Measurements from ENCODE around the gene MFAP4.

The MFAP4 gene

GRCh38 chr17:19364699-19365498, 22.1 kb downstream of the MFAP4 start:
- Histone ChIP-seq H3K4me3 (no peak overlapping the region), H3K27ac (no peak overlapping the region)
- DNase-seq (ENCODE audit: low spot score) = no peak
- no peak for TF ChIP-seq CTCF (IDR thresholded peaks at IDR 0.05)

DNA sequence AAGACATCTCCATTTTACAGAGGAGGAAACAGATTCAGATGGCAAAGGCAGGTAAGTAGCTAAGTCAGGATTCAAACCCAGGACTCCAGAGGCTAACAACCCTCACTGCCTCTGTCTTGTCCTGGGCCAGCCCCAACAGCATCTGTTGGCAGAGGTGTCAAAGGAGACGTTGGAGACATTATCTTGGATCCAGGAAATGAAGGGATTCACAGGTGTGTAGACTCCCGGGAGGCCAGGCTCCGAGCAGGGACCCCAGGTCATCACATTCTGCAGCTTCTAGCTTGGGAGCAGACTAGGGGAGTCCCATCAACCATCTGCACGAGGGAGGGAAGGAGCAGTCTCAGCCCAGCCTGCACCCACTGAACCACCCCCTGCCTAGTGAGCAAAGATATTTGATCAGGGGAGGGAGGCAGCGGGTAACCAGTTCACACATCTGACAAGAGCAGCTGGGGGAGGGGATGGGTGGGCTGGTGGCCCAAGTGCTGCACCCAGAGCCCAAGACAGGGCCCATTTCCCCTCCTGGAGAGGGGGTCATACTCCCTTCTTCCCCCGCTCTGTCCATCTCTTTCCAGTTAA, 23.4 kb downstream of the MFAP4 start:
- H3K27ac ChIP-seq = peak overlapping the region in 1 of 2 donors; percentile 94
- TF ChIP-seq CTCF (IDR thresholded peaks at IDR 0.05) = no peak
- H3K4me3 ChIP-seq = no peak overlapping the region
- DNase-seq (ENCODE audit: low spot score) = no peak

- H3K27ac ChIP-seq = peak overlapping the region; percentile 92 to 94
- H3K4me3 ChIP-seq = peak overlapping the region; percentile 88
- DNase-seq (ENCODE audit: low spot score) = no peak
- TF ChIP-seq CTCF (IDR thresholded peaks at IDR 0.05) = no peak
Measured at GRCh38 chr17:19363114-19363438, 23.9 kb downstream of the MFAP4 start.

DNA sequence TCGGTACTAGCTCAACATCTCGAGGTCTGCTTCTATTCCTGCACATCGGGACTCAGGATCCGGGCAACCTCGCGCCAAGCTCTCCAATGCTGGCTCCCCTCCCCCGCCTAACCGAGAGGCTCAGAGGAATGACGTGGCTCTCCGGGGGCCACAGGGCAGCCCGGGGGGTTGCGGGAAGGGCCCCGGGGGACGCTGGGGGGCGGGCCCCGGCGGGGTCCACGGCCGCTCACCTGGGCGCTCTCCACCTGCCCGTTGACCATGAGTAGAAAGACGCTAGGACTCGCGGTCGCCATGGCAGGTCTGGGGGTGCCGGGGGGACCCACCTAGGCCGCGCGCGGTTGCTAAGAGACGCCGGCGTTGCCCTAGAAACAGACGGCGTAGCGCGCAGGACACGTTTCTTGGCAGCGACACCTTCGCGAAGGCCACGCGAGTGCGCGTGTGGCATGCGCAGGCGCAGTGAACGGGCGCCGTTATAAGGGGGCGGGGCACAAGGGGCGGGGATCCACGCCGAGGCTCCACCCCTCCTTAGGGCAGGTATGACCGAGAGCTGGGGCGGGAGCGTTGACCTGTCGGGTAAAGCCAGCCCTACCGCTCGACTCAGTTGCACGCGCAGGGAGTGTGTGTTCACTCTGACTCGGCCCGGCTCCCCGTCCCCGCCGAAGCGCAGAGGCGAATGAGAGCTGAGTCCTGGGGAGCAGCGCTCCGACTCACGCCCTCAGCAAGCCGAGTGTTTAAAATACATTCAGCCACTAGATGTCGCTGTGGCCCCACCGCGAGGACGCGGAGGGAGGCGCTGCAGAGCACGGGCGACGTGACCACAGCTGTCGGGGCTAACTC, 24.5 kb downstream of the MFAP4 start, which contains the start of gene B9D1:
Gene B9D1, minus strand, starts transcription at position 447 of the 837 bp plus-strand sequence. Its CDS starts 154 bp downstream, at position 293.
- peak; percentile 98 for TF ChIP-seq CTCF (IDR thresholded peaks at IDR 0.05)
- Histone ChIP-seq H3K4me3 (peak within 1 kb of the TSS; percentile 88), H3K27ac (peak within 1 kb of the TSS; percentile 92 to 94)
- peak; percentile 95 for DNase-seq (ENCODE audit: low spot score)

- no peak for TF ChIP-seq CTCF (IDR thresholded peaks at IDR 0.05)
- Histone ChIP-seq H3K27ac (peak overlapping the region; percentile 92 to 94), H3K4me3 (peak overlapping the region; percentile 88)
- DNase-seq (ENCODE audit: low spot score) = no peak
Measured at GRCh38 chr17:19361944-19362276, 25.1 kb downstream of the MFAP4 start.

GRCh38 chr17:19361326-19361725, 25.7 kb downstream of the MFAP4 start:
- peak overlapping the region in 1 of 2 donors; percentile 92 for H3K27ac ChIP-seq
- H3K4me3 ChIP-seq = no peak overlapping the region
- no peak for TF ChIP-seq CTCF (IDR thresholded peaks at IDR 0.05)
- DNase-seq (ENCODE audit: low spot score) = no peak

Data from coronary artery (tissue), 2 donors.